ENCODE results near the gene CCDC33. TPM values are rescaled to one million over a fixed set of nuclear protein-coding genes. Genes with fewer than 3 reads are reported as not detected.

Gene CCDC33
- total RNA-seq, 4 donors from 2014 or later: 0.13 TPM; not detected in 3

DNA sequence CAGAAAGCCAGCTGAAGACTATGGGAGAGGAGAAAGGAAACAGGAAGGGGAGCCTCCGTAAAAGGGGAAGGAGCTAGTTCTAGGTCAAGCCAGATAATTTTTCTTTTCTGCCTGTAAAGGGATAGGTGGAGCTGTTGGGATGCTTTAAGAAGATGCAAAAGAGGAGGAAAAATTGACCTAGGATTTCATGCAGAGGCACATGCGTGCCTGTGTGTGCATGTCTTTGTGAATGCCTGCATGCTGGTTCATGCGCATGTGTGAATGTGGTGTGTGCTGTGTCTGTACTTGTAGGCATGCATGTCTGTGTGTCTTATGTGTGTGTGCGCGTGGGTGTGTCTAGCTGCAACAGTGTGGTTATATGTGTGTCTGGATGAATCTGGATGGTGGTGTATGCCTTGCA lies 27.3 kb downstream of the CCDC33 start:
- Histone ChIP-seq H3K36me3 (no peaks in the 10 kb centered on the region), H3K27ac (no peak overlapping the region), H3K4me1 (peaks cover 0 to 27% of the 10 kb centered on the region in 2 donors), H3K27me3 (no peaks in the 10 kb centered on the region), H3K4me3 (replicated peaks in 1 of 3) (no peak overlapping the region), H3K9me3 (no peaks in the 10 kb centered on the region)
- intact Hi-C loops (cut with DNase I): no loop called here
- TF ChIP-seq, protein P1, sequence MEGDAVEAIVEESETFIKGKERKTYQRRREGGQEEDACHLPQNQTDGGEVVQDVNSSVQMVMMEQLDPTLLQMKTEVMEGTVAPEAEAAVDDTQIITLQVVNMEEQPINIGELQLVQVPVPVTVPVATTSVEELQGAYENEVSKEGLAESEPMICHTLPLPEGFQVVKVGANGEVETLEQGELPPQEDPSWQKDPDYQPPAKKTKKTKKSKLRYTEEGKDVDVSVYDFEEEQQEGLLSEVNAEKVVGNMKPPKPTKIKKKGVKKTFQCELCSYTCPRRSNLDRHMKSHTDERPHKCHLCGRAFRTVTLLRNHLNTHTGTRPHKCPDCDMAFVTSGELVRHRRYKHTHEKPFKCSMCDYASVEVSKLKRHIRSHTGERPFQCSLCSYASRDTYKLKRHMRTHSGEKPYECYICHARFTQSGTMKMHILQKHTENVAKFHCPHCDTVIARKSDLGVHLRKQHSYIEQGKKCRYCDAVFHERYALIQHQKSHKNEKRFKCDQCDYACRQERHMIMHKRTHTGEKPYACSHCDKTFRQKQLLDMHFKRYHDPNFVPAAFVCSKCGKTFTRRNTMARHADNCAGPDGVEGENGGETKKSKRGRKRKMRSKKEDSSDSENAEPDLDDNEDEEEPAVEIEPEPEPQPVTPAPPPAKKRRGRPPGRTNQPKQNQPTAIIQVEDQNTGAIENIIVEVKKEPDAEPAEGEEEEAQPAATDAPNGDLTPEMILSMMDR (IDR thresholded peaks at IDR 0.05): no peak
- no peak for TF ChIP-seq POLR2A (IDR thresholded peaks at IDR 0.05)
- 79 to 80% methylated on average over 5 of the region's 5 CpGs for WGBS, 2 donors
- no peak for DNase-seq

DNA sequence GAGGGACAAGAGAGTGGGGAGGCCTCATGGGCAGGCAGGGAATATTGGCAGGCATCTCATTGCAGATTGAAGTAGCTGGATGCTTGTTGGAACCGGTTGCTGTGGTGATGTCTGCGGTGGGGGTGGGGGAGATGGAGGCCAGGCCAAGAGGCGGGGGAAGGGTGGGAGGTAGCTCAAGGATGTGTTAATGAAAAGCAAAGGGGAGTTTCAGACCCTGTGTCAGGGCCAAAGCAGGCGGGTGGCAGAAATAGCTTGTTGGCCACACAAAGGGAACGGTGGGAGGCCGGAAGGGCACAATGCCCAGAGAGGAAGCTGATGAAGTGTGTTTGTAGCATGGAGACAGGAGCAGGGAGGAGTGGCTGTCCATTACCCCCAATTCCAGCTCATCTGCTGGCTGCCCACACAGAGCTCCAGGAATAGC lies 28.0 kb downstream of the CCDC33 start:
- Histone ChIP-seq H3K4me3 (replicated peaks in 1 of 3) (no peak overlapping the region), H3K27ac (no peak overlapping the region), H3K9me3 (no peaks in the 10 kb centered on the region), H3K4me1 (peaks cover 0 to 27% of the 10 kb centered on the region in 2 donors), H3K36me3 (no peaks in the 10 kb centered on the region), H3K27me3 (no peaks in the 10 kb centered on the region)
- DNase-seq: no peak
- 34 to 46% methylated on average over 6 of the region's 6 CpGs for WGBS, 2 donors
- intact Hi-C loops (cut with DNase I): no loop called here
- TF ChIP-seq, protein P1 (IDR thresholded peaks at IDR 0.05): no peak
- no peak for TF ChIP-seq POLR2A (IDR thresholded peaks at IDR 0.05)

DNA sequence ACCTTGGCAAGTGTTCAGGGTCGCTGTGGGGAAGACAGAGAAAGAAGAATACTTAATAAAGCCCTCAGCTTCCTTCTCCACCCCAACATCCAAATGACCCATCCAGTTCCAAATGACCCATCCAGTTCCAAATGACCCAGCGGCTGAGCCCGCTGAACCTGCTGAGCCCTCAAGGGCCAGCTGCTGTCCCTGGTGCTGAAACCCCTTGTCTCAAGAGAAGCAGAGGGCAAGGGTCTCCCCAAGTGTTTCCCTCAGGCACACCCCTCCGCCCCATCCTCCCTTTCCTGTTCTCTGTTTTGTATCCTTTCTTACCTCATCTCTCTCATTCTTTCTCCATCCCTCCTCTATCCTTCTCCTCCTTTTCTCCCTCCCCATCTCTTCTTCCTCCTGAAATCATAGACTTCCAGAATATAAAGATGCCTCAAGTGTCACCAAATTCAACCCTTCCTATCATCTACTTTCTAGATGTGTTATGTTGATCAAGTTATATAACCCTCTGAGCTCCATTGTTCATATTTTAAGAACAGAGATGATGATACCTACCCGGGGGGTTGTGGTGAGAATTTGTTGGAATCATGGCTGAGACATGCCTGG lies 29.0 kb downstream of the CCDC33 start:
- H3K36me3 ChIP-seq: no peaks in the 10 kb centered on the region
- intact Hi-C loops (cut with DNase I): no loop called here
- peak; percentile 42 to 73 for DNase-seq
- H3K4me1 ChIP-seq: peaks cover 0 to 24% of the 10 kb centered on the region in 2 donors
- no peak overlapping the region for H3K27ac ChIP-seq
- no peaks in the 10 kb centered on the region for H3K9me3 ChIP-seq
- H3K4me3 ChIP-seq (replicated peaks in 1 of 3): no peak overlapping the region
- TF ChIP-seq, protein P1 (IDR thresholded peaks at IDR 0.05): no peak
- TF ChIP-seq POLR2A (IDR thresholded peaks at IDR 0.05): no peak
- WGBS, 2 donors: 33 to 35% methylated on average over 5 of the region's 5 CpGs
- H3K27me3 ChIP-seq: no peaks in the 10 kb centered on the region

DNA sequence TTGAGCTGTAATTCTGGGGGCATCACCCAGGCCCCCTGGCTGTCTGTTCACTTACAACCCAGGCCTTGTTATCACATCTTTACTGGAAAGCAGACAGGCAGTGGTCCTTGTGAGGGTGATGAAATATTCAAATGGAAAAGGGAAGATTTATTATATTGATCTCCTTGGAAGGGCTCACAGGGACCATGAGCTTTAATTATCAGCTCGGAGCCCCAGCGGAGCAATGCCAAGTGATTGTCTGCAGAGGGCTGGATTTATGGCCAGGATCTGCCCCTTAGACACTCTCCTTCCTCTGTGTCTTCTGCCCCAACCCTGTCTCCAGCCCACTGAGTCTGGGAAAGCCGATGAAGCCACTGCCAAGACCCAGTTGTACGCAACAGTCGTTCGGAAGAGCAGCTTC lies 31.9 kb downstream of the CCDC33 start:
- 82 to 83% methylated on average over 6 of the region's 6 CpGs for WGBS, 2 donors
- no peaks in the 10 kb centered on the region for H3K9me3 ChIP-seq
- no peak for TF ChIP-seq POLR2A (IDR thresholded peaks at IDR 0.05)
- TF ChIP-seq, protein P1 (IDR thresholded peaks at IDR 0.05): no peak
- intact Hi-C loops (cut with DNase I): no loop called here
- no peaks in the 10 kb centered on the region for H3K4me1 ChIP-seq
- H3K36me3 ChIP-seq: no peaks in the 10 kb centered on the region
- no peak overlapping the region for H3K4me3 ChIP-seq (replicated peaks in 1 of 3)
- no peak overlapping the region for H3K27ac ChIP-seq
- DNase-seq: no peak
- no peaks in the 10 kb centered on the region for H3K27me3 ChIP-seq

DNA sequence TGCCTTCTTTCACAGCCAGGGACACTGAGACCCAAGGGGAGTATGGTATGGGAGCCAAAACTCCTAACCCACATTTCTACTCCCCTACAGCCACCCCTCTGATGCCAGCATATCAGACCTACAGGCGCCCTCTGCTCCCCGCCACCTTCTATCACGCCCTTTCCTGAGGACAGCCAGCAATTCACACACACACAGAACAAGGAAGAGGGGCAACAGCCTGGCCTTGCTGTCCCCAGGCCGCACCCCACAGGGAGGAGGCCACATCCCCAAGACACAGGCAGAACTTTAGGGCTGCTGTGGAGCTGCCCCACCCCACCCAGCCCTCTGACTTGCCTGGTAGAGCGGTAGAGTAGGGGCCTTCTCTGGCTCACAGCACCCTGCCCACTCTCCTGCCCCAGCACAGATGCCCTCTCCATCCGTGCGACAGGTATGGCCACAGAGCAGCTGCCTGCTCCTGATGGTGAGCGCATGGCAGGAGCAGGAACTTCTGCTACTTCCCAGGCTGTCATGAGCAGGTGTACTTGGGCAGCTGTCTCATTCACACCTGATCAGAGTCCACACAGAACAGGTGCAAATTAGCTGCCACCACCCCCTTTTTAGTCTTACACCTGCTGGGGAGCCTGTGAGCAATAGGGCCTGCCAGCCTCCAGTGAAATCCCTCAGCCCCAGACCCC lies 33.4 kb downstream of the CCDC33 start:
- TF ChIP-seq POLR2A (IDR thresholded peaks at IDR 0.05): no peak
- TF ChIP-seq, protein P1 (IDR thresholded peaks at IDR 0.05): no peak
- intact Hi-C loops (cut with DNase I): no loop called here
- WGBS, 2 donors: 86 to 87% methylated on average over 5 to 8 of the region's 8 CpGs
- no peak for DNase-seq
- Histone ChIP-seq H3K27ac (no peak overlapping the region), H3K4me3 (replicated peaks in 1 of 3) (no peak overlapping the region), H3K36me3 (no peaks in the 10 kb centered on the region), H3K4me1 (no peaks in the 10 kb centered on the region), H3K27me3 (no peaks in the 10 kb centered on the region), H3K9me3 (no peaks in the 10 kb centered on the region)
